C4-2B (cell line): ENCODE data around the gene ACAN.

ENCODE experiments used
- H3K27ac ChIP-seq: fragments of 450-650 bp; 2 replicates; pipeline ENCODE4 v1.5.1; 2017
- CTCF ChIP-seq: fragments of 450-650 bp; conservative IDR thresholded peaks from 2 replicates; pipeline ENCODE4 v1.5.1; 2017; ENCODE audit warnings: mild to moderate bottlenecking
- ZFX ChIP-seq: fragments of 450-650 bp; IDR thresholded peaks from 2 replicates; pipeline ENCODE4 v1.6.1; 2017

Gene ACAN

GRCh38 chr15:88874275-88874674 is 71.0 kb downstream of the ACAN start:
- H3K27ac ChIP-seq = no peak overlapping the region
- TF ChIP-seq CTCF = no peak
- TF ChIP-seq ZFX = no peak

DNA sequence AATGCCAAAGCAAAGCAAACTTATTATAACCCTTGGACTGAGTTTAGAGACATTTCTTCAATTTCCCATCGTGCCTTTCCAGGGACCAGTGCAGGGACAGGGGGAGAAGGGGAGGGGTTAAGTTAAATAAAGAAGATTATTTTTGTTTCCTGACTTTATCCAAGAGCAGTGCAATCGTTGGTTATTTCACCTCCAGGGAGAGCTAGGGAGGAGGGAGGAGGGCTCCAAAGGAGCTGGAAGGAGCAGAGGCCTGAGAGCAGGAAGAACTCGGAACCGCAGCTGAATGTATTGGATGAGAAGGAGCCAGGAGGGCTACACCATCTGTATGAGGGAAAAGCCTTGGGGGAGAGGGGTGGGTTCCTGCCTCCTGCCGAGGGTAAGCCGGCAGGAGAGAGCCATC is 71.4 kb downstream of the ACAN start:
- H3K27ac ChIP-seq = no peak overlapping the region
- TF ChIP-seq CTCF (no peak), ZFX (no peak)

DNA sequence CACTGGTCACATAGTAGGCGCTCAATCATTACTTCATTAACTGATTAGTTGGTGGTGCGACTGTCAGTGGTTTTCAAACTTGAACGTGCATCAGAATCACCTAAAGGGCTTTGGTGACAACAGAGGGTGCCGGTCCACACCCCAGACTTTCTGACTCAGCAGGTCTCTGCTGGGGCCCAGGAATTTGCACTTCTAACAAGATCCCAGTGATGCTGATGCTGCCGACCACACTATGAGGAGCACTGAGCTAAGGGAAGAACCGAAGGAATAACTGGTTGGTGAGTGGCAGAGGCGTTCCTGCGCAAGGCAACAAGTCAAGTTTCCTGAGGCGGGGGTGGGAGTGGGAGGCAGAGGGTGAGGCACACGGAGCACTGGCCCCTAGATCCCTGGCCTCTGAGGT is 73.3 kb downstream of the ACAN start:
- no peak overlapping the region for H3K27ac ChIP-seq
- no peak for TF ChIP-seq CTCF
- no peak for TF ChIP-seq ZFX

GRCh38 chr15:88877415-88877814 is 74.2 kb downstream of the ACAN start:
- TF ChIP-seq ZFX = no peak
- TF ChIP-seq CTCF = no peak

GRCh38 chr15:88877906-88878305 is 74.7 kb downstream of the ACAN start:
- TF ChIP-seq CTCF = no peak
- TF ChIP-seq ZFX = no peak
- H3K27ac ChIP-seq = no peak overlapping the region

More at GRCh38 chr15:88877415-88877814, 74.2 kb downstream of the ACAN start:
- no peak overlapping the region for H3K27ac ChIP-seq

DNA sequence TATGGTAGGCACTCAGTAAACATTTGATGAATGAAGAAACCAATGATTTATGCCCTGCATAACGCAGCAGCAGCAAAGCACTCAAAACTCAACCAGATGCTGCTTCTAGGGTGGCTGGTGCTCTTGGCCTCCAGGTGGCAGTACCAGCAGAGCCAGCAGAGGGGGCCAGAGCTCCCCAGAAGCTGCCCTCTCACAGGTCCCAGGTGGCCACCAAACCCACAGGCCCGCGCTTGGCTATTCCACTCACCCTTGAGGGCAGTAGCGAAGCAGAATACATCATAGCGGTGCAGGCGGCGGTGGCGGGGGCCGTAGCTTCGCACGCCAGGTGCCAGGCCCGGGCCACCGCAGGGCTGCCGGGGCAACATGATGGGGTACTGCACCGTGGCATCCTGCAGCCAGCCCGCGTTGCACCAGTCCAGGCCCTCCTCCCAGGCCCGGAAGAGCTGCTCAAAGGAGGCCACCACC is 75.5 kb downstream of the ACAN start:
- TF ChIP-seq CTCF (peak; percentile 96), ZFX (no peak)
- no peak overlapping the region for H3K27ac ChIP-seq

DNA sequence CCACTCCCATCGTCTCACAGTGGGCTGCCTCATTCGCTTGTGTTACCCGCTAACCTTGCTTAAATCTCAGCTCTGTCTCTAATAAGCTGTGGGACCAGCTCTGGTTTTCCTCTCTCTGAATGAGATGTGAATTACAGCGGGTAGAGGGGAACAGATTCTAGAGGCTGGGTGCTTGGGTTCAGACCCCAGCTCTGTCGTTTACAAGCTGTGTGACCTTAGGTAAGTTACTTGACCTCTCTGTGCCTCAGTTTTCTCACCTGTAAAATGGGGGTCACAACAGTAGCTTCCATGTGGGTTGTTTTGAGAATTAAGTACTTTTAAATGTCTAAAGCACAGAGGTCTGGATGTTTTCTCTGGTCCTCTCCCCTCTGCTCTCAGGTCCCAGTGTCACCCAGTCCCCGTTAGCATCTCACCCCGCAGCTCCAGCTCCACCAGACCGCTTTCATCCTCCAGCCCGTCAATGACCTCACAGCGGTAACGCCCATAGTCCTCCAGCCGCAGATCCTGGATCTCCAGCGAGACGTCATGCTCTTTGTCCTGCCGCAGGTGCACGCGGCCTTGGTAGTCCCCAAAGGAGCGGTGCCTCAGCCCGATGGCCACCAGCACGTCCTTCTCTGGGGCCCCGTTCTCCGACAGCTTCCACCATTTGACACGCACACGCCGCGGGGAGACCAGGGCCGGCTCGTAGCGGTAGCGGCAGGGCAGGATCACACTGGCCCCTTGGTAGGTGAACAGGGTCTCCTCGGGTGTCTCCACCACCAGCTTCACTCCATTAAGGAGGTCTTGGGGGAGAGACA is 77.9 kb downstream of the ACAN start:
- no peak for TF ChIP-seq CTCF
- TF ChIP-seq ZFX = no peak

More for the DNA sequence above, 77.9 kb downstream of the ACAN start:
- H3K27ac ChIP-seq = no peak overlapping the region
